ENCODE measurements around the gene C2CD2.

Gene C2CD2

DNA sequence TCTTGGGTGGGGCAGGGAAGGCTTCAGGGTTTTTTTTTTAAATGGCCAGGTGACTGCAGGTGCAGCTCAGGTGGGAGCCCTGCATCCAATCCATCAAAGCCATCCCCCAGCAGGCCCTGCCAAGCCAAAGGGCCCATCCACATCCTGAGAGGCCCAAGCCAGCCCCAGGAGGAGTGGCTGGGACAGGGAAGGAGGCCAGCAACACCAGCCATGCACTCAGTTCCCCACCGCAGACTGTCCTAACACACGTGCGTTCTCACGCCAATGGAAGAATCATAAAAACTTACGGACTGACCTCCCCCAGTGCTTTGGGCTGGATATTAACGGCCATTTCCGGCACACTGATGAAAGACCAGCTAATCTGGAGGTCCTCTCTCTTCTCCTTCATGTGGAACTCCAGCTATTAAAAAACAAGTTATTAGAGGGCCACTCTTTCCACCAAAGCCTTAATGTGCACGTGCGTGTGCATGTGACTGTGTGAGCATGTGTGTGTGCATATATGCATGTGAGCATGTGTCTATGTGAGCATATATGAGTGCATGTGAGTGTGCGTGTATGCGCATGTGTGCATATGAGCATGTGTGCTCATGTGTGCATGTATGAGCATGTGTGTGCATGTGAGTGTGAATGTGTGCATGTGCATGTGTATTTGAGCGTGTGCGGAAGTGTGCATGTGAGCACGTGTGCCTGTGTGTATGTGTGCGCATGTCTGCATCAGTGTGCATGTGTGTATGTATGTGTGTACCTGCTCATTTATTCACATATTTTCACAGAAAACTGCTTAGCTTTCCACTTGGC lies 35.1 kb downstream of the C2CD2 start:
- TF ChIP-seq, protein P1, sequence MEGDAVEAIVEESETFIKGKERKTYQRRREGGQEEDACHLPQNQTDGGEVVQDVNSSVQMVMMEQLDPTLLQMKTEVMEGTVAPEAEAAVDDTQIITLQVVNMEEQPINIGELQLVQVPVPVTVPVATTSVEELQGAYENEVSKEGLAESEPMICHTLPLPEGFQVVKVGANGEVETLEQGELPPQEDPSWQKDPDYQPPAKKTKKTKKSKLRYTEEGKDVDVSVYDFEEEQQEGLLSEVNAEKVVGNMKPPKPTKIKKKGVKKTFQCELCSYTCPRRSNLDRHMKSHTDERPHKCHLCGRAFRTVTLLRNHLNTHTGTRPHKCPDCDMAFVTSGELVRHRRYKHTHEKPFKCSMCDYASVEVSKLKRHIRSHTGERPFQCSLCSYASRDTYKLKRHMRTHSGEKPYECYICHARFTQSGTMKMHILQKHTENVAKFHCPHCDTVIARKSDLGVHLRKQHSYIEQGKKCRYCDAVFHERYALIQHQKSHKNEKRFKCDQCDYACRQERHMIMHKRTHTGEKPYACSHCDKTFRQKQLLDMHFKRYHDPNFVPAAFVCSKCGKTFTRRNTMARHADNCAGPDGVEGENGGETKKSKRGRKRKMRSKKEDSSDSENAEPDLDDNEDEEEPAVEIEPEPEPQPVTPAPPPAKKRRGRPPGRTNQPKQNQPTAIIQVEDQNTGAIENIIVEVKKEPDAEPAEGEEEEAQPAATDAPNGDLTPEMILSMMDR (IDR thresholded peaks at IDR 0.05), result no peak

DNA sequence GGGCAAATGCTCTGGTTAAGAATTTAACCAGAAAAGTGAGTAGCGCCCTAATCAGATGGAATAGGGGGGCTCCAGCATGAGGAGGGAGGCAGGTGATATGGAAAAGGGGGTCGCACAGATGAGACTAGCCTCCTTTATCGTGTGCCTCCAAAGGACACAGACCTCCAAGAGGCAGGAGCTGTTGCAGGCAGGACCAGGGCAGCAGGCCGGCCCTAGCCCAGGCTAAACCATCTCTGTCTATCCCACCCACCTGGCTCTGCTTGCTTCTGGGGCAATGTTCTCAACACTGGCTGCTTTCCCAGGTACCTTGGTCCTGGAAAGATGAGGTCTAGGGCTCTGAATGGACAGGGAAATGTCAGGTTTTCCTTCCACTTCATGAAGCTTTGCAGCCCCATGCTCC lies 36.3 kb downstream of the C2CD2 start:
- TF ChIP-seq, protein P1 (IDR thresholded peaks at IDR 0.05), result no peak

DNA sequence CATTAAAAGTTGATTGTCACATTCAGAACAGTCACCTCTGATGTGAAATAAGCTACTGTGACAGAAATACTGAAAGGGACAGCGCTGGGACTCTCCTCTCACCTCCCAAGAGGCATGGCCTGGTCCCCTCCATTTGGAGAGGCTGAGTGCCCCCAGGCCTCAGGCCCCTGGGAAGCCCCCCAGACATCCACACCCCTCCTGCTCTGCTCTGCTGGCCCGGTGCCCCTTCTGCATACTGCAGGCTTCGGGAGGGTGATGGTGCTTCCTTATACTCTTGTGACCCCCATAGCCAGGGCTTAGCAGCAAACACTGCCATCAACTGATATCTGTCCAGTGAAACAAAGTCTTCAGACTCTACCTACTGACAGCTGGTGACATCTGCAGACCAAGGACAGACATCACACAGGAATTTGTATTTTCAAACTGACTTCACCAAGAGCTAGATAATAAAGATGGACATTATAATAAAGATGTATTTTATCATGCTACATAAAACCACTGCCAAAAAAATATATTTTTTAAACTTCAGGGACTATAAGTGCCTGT lies 36.9 kb downstream of the C2CD2 start:
- TF ChIP-seq, protein P1 (IDR thresholded peaks at IDR 0.05), result no peak

DNA sequence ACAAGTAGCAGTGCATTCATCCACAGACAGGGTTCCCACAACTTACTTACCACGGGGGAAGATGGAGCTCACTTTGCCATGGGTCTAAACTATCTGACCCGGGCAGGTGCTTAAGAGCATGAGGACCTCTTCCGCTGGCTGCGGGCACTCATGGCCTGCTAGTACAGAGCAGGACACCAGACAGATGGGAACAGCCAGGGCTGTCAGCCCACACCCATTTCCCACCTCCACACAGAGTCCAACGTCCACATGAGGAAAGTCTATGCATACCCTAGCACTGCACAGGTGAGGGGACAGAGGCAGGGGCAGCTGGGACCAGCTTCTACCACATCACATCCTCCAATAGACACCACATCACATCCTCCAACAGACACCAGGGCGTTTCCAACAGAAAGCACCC lies 38.9 kb downstream of the C2CD2 start:
- TF ChIP-seq, protein P1 (IDR thresholded peaks at IDR 0.05), result no peak

DNA sequence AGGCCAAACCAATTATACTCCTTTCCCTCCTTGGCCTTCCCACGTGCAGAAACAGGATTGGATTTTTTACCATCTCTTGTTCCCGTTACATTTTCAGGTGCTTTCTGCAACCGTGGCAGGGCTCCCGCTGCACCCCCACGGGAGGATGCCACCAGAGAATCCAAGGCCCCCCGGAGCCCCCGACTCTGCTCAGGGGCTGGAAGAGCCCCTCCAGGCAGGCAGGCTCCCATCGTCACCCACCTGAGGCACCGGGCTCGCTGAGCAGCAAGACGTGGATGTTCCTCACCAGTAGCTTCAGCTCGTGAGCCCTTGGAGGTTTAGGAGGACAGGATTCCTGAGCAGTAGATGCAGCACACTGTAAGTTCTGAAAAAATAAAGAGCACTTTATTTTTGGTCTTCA lies 39.5 kb downstream of the C2CD2 start:
- TF ChIP-seq, protein P1 (IDR thresholded peaks at IDR 0.05), result no peak

DNA sequence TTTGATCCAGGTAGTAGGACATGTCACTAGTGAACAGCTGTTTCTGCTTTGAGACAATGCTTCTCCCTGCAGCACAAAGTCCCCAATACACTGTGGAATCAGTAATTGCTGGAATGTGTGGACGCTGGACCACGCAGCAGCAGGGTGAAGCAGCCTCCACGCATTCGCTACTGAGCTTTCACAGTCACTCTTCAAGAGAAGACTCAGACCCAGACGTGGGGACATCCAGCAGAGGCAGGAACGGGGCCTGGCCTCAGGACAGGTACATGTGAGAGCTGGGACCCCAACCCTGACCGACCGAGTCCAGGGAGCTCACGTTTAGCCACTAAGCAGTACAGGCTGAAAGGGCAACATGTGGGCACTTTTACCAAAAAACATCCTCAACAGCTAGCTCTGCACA lies 40.6 kb downstream of the C2CD2 start:
- TF ChIP-seq, protein P1 (IDR thresholded peaks at IDR 0.05), result no peak

DNA sequence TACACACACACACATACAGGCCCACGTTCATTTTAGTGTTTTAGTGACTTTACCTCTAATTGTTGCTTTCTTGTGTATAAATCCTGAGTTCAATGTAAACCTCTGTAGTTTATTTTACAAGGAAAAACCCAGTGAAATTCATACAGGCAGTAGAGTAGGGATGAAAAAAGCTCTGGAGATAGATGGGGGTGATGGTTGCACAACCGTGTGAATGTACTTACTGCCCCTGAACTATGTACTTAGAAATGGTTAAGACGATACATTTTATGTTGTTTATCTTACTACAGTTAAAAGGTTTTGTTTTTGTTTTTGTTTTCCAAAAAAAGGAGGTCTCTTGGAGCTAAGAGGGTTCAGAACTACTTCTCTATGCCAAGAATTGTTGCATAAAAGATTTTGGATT lies 45.0 kb downstream of the C2CD2 start:
- TF ChIP-seq, protein P1 (IDR thresholded peaks at IDR 0.05), result no peak
